ENCODE data around the gene STARD10. TPM values are rescaled to one million over a fixed set of nuclear protein-coding genes. Genes with fewer than 3 reads are reported as not detected.

Gene STARD10
- total and polyA plus RNA-seq, 2 donors (not counting 3 experiments of a cell fraction or from before 2014, with no cell fraction given) = 16.1 to 22.5 TPM

DNA sequence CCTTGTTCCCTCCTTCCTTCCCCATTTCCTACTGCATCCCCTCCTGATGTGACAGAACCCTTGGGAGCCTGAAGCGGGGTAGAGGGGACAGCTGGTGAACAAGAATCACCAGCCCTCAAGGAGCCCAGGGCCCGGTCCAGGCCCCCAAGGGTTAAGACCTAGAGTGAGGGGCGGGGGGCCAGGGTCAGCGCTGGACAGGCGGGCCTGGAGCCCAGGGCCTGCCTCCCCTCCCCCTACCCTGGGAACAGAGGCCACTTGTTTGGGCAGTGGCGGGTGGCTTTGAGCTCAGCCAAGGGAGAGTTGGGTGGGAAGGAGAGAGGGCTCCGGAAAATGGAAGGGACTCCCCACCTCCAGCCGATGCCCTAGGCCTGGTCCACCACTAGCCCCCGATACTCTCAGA lies 43.8 kb downstream of the STARD10 start:
- FAIRE-seq (no peak), DNase-seq (ENCODE audit: low read depth, low spot score) (no peak)
- intact Hi-C loops (cut with micrococcal nuclease) (no loop called here), dilution Hi-C loops (cut with MboI; ENCODE audit: extremely low pct_ligation_motif_present, low sequenced_read_pairs) (no loop called here)
- Histone ChIP-seq H3K4me3 (replicated peaks in 1 of 3; ENCODE audit: insufficient read depth in 1 of 3, low read depth in 1 of 3, low read length in 3 of 3) (no peak overlapping the region), H3K36me3 (ENCODE audit: control insufficient read depth in 2 of 2, extremely low read depth in 1 of 2, insufficient read depth in 2 of 2, low read length in 2 of 2) (no peaks in the 10 kb centered on the region), H3K27me3 (ENCODE audit: control insufficient read depth in 2 of 2, insufficient read depth in 2 of 2, low read length in 2 of 2) (no peaks in the 10 kb centered on the region), H3K9me3 (replicated peaks; ENCODE audit: control insufficient read depth, insufficient read depth, low read length) (no peaks in the 10 kb centered on the region), H3K27ac (ENCODE audit: insufficient read depth, low read depth, low read length) (no peak overlapping the region), H3K4me2 (ENCODE audit: insufficient read depth, low read length) (no peak overlapping the region), H3K79me2 (ENCODE audit: control insufficient read depth, insufficient read depth, low read length) (peaks cover 8% of the 10 kb centered on the region), H2AFZ (ENCODE audit: low read depth, low read length) (no peak overlapping the region), H3K9ac (replicated peaks; ENCODE audit: extremely low read depth, insufficient read depth, low read length) (no peak overlapping the region), H4K20me1 (replicated peaks; ENCODE audit: control insufficient read depth, extremely low read depth, insufficient read depth, low read length) (no peaks in the 10 kb centered on the region), H3K4me1 (ENCODE audit: control insufficient read depth, extremely low read depth, insufficient read depth, low read length) (peaks cover 12% of the 10 kb centered on the region), H3K9me1 (replicated peaks; ENCODE audit: control insufficient read depth, extremely low read depth, insufficient read depth, low read length) (no peaks in the 10 kb centered on the region)
- TF ChIP-seq FOS (IDR thresholded peaks at IDR 0.05; ENCODE audit: borderline replicate concordance, insufficient read depth, low read length) = no peak
- no peak for TF ChIP-seq GATA2 (IDR thresholded peaks at IDR 0.05; ENCODE audit: insufficient read depth, insufficient read length, low read depth, low read length)
- no peak for TF ChIP-seq CTCF (IDR thresholded peaks at IDR 0.05; ENCODE audit: extremely low read depth in 1 of 2, insufficient read depth in 1 of 2, low read depth in 1 of 2, low read length in 2 of 2)
- no peak for TF ChIP-seq JUN (IDR thresholded peaks at IDR 0.05; ENCODE audit: borderline replicate concordance, insufficient read depth, insufficient read length, low read depth)
- no TSS peak for BruUV-seq (replicated peaks)
- CTCF ChIA-PET = interaction anchor here (1.0 to 1.9 kb wide), 3 partner anchors 25 to 164 kb away, joined by 3 to 9 read pairs (median 5); partner anchors contain the start of gene STARD10
- POLR2A ChIA-PET = no interaction called here

- POLR2A ChIA-PET = no interaction called here
- Histone ChIP-seq H3K4me1 (ENCODE audit: control insufficient read depth, extremely low read depth, insufficient read depth, low read length) (peaks cover 7% of the 10 kb centered on the region), H3K9ac (replicated peaks; ENCODE audit: extremely low read depth, insufficient read depth, low read length) (no peak overlapping the region), H3K9me1 (replicated peaks; ENCODE audit: control insufficient read depth, extremely low read depth, insufficient read depth, low read length) (no peaks in the 10 kb centered on the region), H3K27me3 (ENCODE audit: control insufficient read depth in 2 of 2, insufficient read depth in 2 of 2, low read length in 2 of 2) (no peaks in the 10 kb centered on the region), H2AFZ (ENCODE audit: low read depth, low read length) (no peak overlapping the region), H3K9me3 (replicated peaks; ENCODE audit: control insufficient read depth, insufficient read depth, low read length) (no peaks in the 10 kb centered on the region), H3K4me3 (replicated peaks in 1 of 3; ENCODE audit: insufficient read depth in 1 of 3, low read depth in 1 of 3, low read length in 3 of 3) (no peak overlapping the region), H3K27ac (ENCODE audit: insufficient read depth, low read depth, low read length) (no peak overlapping the region), H3K4me2 (ENCODE audit: insufficient read depth, low read length) (no peak overlapping the region), H3K36me3 (ENCODE audit: control insufficient read depth in 2 of 2, extremely low read depth in 1 of 2, insufficient read depth in 2 of 2, low read length in 2 of 2) (no peaks in the 10 kb centered on the region), H4K20me1 (replicated peaks; ENCODE audit: control insufficient read depth, extremely low read depth, insufficient read depth, low read length) (no peaks in the 10 kb centered on the region), H3K79me2 (ENCODE audit: control insufficient read depth, insufficient read depth, low read length) (peaks cover 8% of the 10 kb centered on the region)
- TF ChIP-seq POLR2AphosphoS5 (IDR thresholded peaks at IDR 0.05; ENCODE audit: insufficient read depth, low read depth, low read length) (no peak), MAX (IDR thresholded peaks at IDR 0.05; ENCODE audit: insufficient read depth, insufficient read length) (no peak), FOS (IDR thresholded peaks at IDR 0.05; ENCODE audit: borderline replicate concordance, insufficient read depth, low read length) (no peak), EZH2 (IDR thresholded peaks at IDR 0.05; ENCODE audit: borderline replicate concordance, low read depth, low read length, severe bottlenecking) (no peak), JUN (IDR thresholded peaks at IDR 0.05; ENCODE audit: borderline replicate concordance, insufficient read depth, insufficient read length, low read depth) (no peak), GATA2 (IDR thresholded peaks at IDR 0.05; ENCODE audit: insufficient read depth, insufficient read length, low read depth, low read length) (no peak), CTCF (IDR thresholded peaks at IDR 0.05; ENCODE audit: extremely low read depth in 1 of 2, insufficient read depth in 1 of 2, low read depth in 1 of 2, low read length in 2 of 2) (no peak), MYC (IDR thresholded peaks at IDR 0.05; ENCODE audit: low read depth, low read length) (no peak), POLR2A (IDR thresholded peaks at IDR 0.05; ENCODE audit: low read depth, low read length) (no peak)
- CTCF ChIA-PET = interaction anchor here (0.7 to 2.8 kb wide), 3 partner anchors 11 to 24 kb away, joined by 3 to 15 read pairs (median 7); no protein-coding TSS in a partner anchor
- BruUV-seq (replicated peaks) = no TSS peak
- intact Hi-C loops (cut with micrococcal nuclease) (no loop called here), dilution Hi-C loops (cut with MboI; ENCODE audit: extremely low pct_ligation_motif_present, low sequenced_read_pairs) (no loop called here)
- DNase-seq (ENCODE audit: low read depth, low spot score) (no peak), FAIRE-seq (no peak)
Observed at GRCh38 chr11:72747289-72747855, 46.5 kb downstream of the STARD10 start.
